ENCODE results near the gene TRERF1. TPM values are rescaled to one million over a fixed set of nuclear protein-coding genes. Genes with fewer than 3 reads are reported as not detected.

TRERF1 gene
- total and polyA plus RNA-seq, 2 experiments from 2014 or later = 11.2 to 20.6 TPM

- Histone ChIP-seq H3K9me2 (ENCODE audit: insufficient read depth) (0 out of 2 replicates have a peak, but pooled peaks cover 5% of the 10 kb centered on the region), H3K4me2 (no peak overlapping the region), H3F3A (replicated peaks; ENCODE audit: low read depth) (no peaks in the 10 kb centered on the region), H2AFZ (no peak overlapping the region), H3K27me3 (ENCODE audit: insufficient read depth) (no peaks in the 10 kb centered on the region), H3K27ac (ENCODE audit: low read depth) (no peak overlapping the region), H3K4me3 (no peak overlapping the region), H3K36me3 (ENCODE audit: insufficient read depth) (peaks cover 2% of the 10 kb centered on the region; the same call in 1 of the 2 replicates), H4K20me1 (replicated peaks; ENCODE audit: insufficient read depth) (peaks cover 9% of the 10 kb centered on the region), H3K4me1 (ENCODE audit: insufficient read depth) (no peaks in the 10 kb centered on the region), H3K79me2 (replicated peaks; ENCODE audit: insufficient read depth) (peaks cover 41% of the 10 kb centered on the region)
- Mint-ChIP-seq H3K4me1 (peaks cover 1% of the 10 kb centered on the region; the same call in 1 of the 3 replicates), H3K4me3 (no peak overlapping the region), H3K27me3 (ENCODE audit: insufficient read depth, low read depth, poor library complexity) (peaks cover 3% of the 10 kb centered on the region), H3K36me3 (ENCODE audit: low read depth) (peaks cover 35% of the 10 kb centered on the region), H3K9me3 (no peaks in the 10 kb centered on the region), H3K27ac (no peak overlapping the region)
- DNase-seq (ENCODE audit: low spot score) (no peak), ATAC-seq (no peak)
- TF ChIP-seq STAT1 (IDR thresholded peaks at IDR 0.05; ENCODE audit: unreplicated experiment) (no peak), ZNF331 (CRISPR knock-in tag; IDR thresholded peaks at IDR 0.05; ENCODE audit: low read depth) (no peak), REST (IDR thresholded peaks at IDR 0.05; ENCODE audit: unreplicated experiment) (no peak), CTCF (conservative IDR thresholded peaks at IDR 0.05; ENCODE audit: low read depth in 2 of 2) (no peak), NANOG (IDR thresholded peaks at IDR 0.05; ENCODE audit: borderline replicate concordance) (no peak), ZNF462 (CRISPR knock-in tag; IDR thresholded peaks at IDR 0.05) (no peak), EZH2 (IDR thresholded peaks at IDR 0.05; ENCODE audit: low read depth, unreplicated experiment) (no peak)
These were observed 156.0 kb downstream of the TRERF1 start for GRCh38 chr6:42295677-42296076.

Data from GM23338 (cell line).